Putamen (tissue), 1 donor: ENCODE measurements around the gene TNFRSF8.

Experiments
- DNase-seq: peaks from one replicate; pipeline ENCODE4 v3.0.0-alpha.2; 2016; ENCODE audit warnings: low spot score

TNFRSF8 gene

GRCh38 chr1:12157366-12158231, 94.5 kb downstream of the TNFRSF8 start:
- no peak for DNase-seq

- no peak for DNase-seq
These were observed 95.4 kb downstream of the TNFRSF8 start for GRCh38 chr1:12158357-12159092.

- no peak for DNase-seq
These were observed 96.7 kb downstream of the TNFRSF8 start for GRCh38 chr1:12159816-12160215.

- no peak for DNase-seq
These were observed 98.2 kb downstream of the TNFRSF8 start for GRCh38 chr1:12161324-12161661.

- peak; percentile 55 for DNase-seq
These were observed 98.8 kb downstream of the TNFRSF8 start for GRCh38 chr1:12161662-12162458.

- DNase-seq: no peak
These were observed 99.5 kb downstream of the TNFRSF8 start for GRCh38 chr1:12162459-12163137.

- no peak for DNase-seq
These were observed 100.1 kb downstream of the TNFRSF8 start for GRCh38 chr1:12163210-12163609.

GRCh38 chr1:12164210-12164609, 101.1 kb downstream of the TNFRSF8 start:
- no peak for DNase-seq

GRCh38 chr1:12165342-12165741, 102.2 kb downstream of the TNFRSF8 start:
- DNase-seq: no peak

GRCh38 chr1:12166834-12167492, 103.9 kb downstream of the TNFRSF8 start, which contains the start of gene TNFRSF1B:
TSS of gene TNFRSF1B (plus strand) at chr1:12166991. CDS start at chr1:12167092, 101 bp downstream.
- DNase-seq: no peak

- DNase-seq: no peak
These were observed 104.7 kb downstream of the TNFRSF8 start for GRCh38 chr1:12167493-12168429.

GRCh38 chr1:12168451-12169160, 105.5 kb downstream of the TNFRSF8 start:
- DNase-seq: no peak

GRCh38 chr1:12169442-12170135, 106.5 kb downstream of the TNFRSF8 start:
- no peak for DNase-seq

- no peak for DNase-seq
These were observed 107.2 kb downstream of the TNFRSF8 start for GRCh38 chr1:12170263-12170671.

GRCh38 chr1:12171206-12172041, 108.3 kb downstream of the TNFRSF8 start:
- no peak for DNase-seq

- DNase-seq: no peak
These were observed 109.1 kb downstream of the TNFRSF8 start for GRCh38 chr1:12172042-12172851.

GRCh38 chr1:12173041-12173509, 110.0 kb downstream of the TNFRSF8 start:
- no peak for DNase-seq
